Measurements from ENCODE around the gene SHB. TPM values are rescaled to one million over a fixed set of nuclear protein-coding genes. Genes with fewer than 3 reads are reported as not detected.

Gene SHB
- total and polyA plus RNA-seq, 10 donors, result 1.2 to 20.5 (median 7.1) TPM

- 49 to 66% (median 57%) methylated on average over 2 of the region's 2 CpGs for WGBS, 5 donors
- DNase-seq, result peak; percentile 34
- H3K27me3 ChIP-seq (replicated peaks in 1 of 7), result no peaks in the 10 kb centered on the region
These were observed 99.9 kb downstream of the SHB start for GRCh38 chr9:37969130-37969529.

GRCh38 chr9:37968228-37968701, 100.8 kb downstream of the SHB start:
- 83 to 93% (median 87%) methylated on average over 4 of the region's 4 CpGs for WGBS, 5 donors
- no peak for DNase-seq
- no peak overlapping the region for H3K4me3 ChIP-seq
- no peaks in the 10 kb centered on the region for H3K27me3 ChIP-seq (replicated peaks in 1 of 7)
- TF ChIP-seq, protein P1, sequence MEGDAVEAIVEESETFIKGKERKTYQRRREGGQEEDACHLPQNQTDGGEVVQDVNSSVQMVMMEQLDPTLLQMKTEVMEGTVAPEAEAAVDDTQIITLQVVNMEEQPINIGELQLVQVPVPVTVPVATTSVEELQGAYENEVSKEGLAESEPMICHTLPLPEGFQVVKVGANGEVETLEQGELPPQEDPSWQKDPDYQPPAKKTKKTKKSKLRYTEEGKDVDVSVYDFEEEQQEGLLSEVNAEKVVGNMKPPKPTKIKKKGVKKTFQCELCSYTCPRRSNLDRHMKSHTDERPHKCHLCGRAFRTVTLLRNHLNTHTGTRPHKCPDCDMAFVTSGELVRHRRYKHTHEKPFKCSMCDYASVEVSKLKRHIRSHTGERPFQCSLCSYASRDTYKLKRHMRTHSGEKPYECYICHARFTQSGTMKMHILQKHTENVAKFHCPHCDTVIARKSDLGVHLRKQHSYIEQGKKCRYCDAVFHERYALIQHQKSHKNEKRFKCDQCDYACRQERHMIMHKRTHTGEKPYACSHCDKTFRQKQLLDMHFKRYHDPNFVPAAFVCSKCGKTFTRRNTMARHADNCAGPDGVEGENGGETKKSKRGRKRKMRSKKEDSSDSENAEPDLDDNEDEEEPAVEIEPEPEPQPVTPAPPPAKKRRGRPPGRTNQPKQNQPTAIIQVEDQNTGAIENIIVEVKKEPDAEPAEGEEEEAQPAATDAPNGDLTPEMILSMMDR (IDR thresholded peaks at IDR 0.05 in 8 of 11, conservative IDR thresholded peaks at IDR 0.05 in 3 of 11), result no peak
- TF ChIP-seq POLR2AphosphoS5 (IDR thresholded peaks at IDR 0.05) (no peak), POLR2A (IDR thresholded peaks at IDR 0.05) (no peak)
- no peak overlapping the region for H3K27ac ChIP-seq
- H3K36me3 ChIP-seq, result peaks cover 0 to 2% (median 0%) of the 10 kb centered on the region in 6 donors
- H3K9me3 ChIP-seq, result no peaks in the 10 kb centered on the region
- intact Hi-C loops (cut with DNase I; ENCODE audit: low total_unique reads), result no loop called here
- peaks cover 0 to 17% (median 8%) of the 10 kb centered on the region in 6 donors for H3K4me1 ChIP-seq

More at GRCh38 chr9:37969130-37969529, 99.9 kb downstream of the SHB start:
- TF ChIP-seq, protein P1 (IDR thresholded peaks at IDR 0.05 in 8 of 11, conservative IDR thresholded peaks at IDR 0.05 in 3 of 11), result no peak
- no peak for TF ChIP-seq POLR2A (IDR thresholded peaks at IDR 0.05)
- no peak for TF ChIP-seq POLR2AphosphoS5 (IDR thresholded peaks at IDR 0.05)
- peaks cover 0 to 17% (median 8%) of the 10 kb centered on the region in 6 donors for H3K4me1 ChIP-seq
- no peak overlapping the region for H3K27ac ChIP-seq
- peaks cover 0 to 11% (median 0%) of the 10 kb centered on the region in 6 donors for H3K36me3 ChIP-seq
- no peaks in the 10 kb centered on the region for H3K9me3 ChIP-seq
- intact Hi-C loops (cut with DNase I; ENCODE audit: low total_unique reads), result no loop called here
- H3K4me3 ChIP-seq, result no peak overlapping the region

DNA sequence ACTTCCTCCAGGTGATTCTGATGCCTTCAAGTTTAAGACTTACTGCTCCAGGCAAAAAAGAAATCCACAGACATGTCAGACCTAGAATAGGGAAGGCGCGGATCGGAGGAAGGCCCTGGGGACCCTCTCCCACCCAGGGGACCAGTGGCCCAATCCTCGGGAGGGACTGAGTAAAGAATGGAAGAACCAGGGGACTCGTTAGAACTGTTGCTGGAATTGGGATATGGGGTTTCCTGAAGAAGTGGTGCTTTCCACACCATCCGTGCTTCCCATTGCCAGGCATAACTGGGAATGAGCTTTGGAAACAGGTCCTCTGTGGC, 101.3 kb downstream of the SHB start:
- Histone ChIP-seq H3K4me3 (no peak overlapping the region), H3K27ac (no peak overlapping the region), H3K4me1 (peaks cover 0 to 17% (median 8%) of the 10 kb centered on the region in 6 donors), H3K27me3 (replicated peaks in 1 of 7) (no peaks in the 10 kb centered on the region), H3K9me3 (no peaks in the 10 kb centered on the region), H3K36me3 (no peaks in the 10 kb centered on the region)
- DNase-seq, result peak; percentile 27
- no peak for TF ChIP-seq POLR2AphosphoS5 (IDR thresholded peaks at IDR 0.05)
- no peak for TF ChIP-seq POLR2A (IDR thresholded peaks at IDR 0.05)
- TF ChIP-seq, protein P1 (IDR thresholded peaks at IDR 0.05 in 8 of 11, conservative IDR thresholded peaks at IDR 0.05 in 3 of 11), result no peak
- intact Hi-C loops (cut with DNase I; ENCODE audit: low total_unique reads), result no loop called here
- WGBS, 5 donors, result 90 to 96% (median 92%) methylated on average over 6 of the region's 6 CpGs

DNA sequence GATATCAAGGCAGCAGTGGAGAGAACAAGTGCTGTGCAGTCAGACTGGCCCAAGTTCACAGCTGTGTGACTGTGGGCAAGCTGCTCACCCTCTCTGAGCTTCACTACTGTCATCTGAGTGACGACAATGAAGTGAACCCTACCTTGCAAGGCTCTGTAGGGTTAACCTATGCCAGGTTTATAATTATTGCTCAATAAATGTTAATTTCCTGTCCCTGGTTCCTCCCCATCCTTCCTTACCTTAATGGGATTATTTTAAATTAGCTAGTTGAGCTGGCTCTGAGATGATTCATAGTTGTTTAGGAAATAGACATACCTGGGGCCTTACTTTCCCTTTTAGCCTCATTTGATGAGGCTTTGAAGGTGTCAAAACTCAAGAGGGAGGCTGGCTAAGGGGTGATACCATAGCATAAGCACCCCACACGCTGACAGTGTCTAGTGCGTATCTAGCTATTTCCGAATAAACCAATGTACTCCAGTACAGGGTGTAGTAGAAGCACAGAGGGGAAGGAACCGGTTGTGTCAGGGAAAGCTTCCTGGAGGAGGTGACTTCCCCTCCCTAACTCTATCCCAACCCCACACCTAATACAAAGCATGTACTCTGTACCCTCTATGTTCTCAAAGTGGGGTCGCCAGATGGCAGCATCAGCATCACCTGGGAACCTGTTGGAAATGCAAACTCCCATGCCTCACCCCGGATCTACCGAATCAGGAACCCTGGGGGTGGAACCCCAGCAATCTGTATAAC, 101.8 kb downstream of the SHB start:
- TF ChIP-seq POLR2A (IDR thresholded peaks at IDR 0.05) (no peak), POLR2AphosphoS5 (IDR thresholded peaks at IDR 0.05) (no peak)
- TF ChIP-seq, protein P1 (IDR thresholded peaks at IDR 0.05 in 8 of 11, conservative IDR thresholded peaks at IDR 0.05 in 3 of 11), result no peak
- H3K4me1 ChIP-seq, result peaks cover 0 to 17% (median 8%) of the 10 kb centered on the region in 6 donors
- H3K36me3 ChIP-seq, result no peaks in the 10 kb centered on the region
- WGBS, 5 donors, result 78 to 92% (median 86%) methylated on average over 8 of the region's 8 CpGs
- no peaks in the 10 kb centered on the region for H3K9me3 ChIP-seq
- DNase-seq, result no peak
- no peaks in the 10 kb centered on the region for H3K27me3 ChIP-seq (replicated peaks in 1 of 7)
- no peak overlapping the region for H3K27ac ChIP-seq
- intact Hi-C loops (cut with DNase I; ENCODE audit: low total_unique reads), result no loop called here
- no peak overlapping the region for H3K4me3 ChIP-seq
